B cell (primary cell): Measurements from ENCODE around the gene VARS1.

Experiments used
- EZH2 ChIP-seq: IDR thresholded peaks from 2 replicates; pipeline ENCODE4 v1.6.1; 2012; ENCODE audit warnings: borderline replicate concordance, low read depth, mild to moderate bottlenecking, moderate library complexity, low read length; ENCODE audit not compliant: insufficient read depth, poor library complexity, severe bottlenecking
- TF ChIP-seq, protein P1 (sequence below): fragments of 200-600 bp; IDR thresholded peaks from one replicate; pipeline ENCODE4 v1.8.0; 2022; ENCODE audit warnings: antibody characterized with exemption, mild to moderate bottlenecking

GRCh38 chr6:31842053-31842452 is 46.5 kb upstream of the VARS1 start:
- TF ChIP-seq, protein P1, sequence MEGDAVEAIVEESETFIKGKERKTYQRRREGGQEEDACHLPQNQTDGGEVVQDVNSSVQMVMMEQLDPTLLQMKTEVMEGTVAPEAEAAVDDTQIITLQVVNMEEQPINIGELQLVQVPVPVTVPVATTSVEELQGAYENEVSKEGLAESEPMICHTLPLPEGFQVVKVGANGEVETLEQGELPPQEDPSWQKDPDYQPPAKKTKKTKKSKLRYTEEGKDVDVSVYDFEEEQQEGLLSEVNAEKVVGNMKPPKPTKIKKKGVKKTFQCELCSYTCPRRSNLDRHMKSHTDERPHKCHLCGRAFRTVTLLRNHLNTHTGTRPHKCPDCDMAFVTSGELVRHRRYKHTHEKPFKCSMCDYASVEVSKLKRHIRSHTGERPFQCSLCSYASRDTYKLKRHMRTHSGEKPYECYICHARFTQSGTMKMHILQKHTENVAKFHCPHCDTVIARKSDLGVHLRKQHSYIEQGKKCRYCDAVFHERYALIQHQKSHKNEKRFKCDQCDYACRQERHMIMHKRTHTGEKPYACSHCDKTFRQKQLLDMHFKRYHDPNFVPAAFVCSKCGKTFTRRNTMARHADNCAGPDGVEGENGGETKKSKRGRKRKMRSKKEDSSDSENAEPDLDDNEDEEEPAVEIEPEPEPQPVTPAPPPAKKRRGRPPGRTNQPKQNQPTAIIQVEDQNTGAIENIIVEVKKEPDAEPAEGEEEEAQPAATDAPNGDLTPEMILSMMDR = no peak
- TF ChIP-seq EZH2 = no peak
